COR-L47 (cell line): ENCODE data around the gene CYP39A1.
"Not testable (repeated sequence)": the region's sequence is repeated elsewhere in the genome, so short reads cannot be mapped to it uniquely, and the experiment has no call there.

ENCODE experiments used
- DNase-seq: peaks from one replicate; lab custom pipeline; 2025; lab: John Stamatoyannopoulos, UW

Gene CYP39A1

GRCh38 chr6:46648869-46649492 is 3.6 kb downstream of the CYP39A1 start:
- no peak for DNase-seq

DNA sequence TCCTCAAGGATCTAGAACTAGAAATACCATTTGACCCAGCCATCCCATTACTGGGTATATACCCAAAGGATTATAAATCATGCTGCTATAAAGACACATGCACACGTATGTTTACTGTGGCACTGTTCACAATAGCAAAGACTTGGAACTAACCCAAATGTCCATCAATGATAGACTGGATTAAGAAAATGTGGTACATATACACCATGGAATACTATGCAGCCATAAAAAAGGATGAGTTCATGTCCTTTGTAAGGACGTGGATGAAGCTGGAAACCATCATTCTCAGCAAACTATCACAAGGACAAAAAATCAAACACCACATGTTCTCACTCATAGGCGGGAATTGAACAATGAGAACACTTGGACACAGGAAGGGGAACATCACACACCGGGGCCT is 4.5 kb downstream of the CYP39A1 start:
- not testable (repeated sequence) for DNase-seq

DNA sequence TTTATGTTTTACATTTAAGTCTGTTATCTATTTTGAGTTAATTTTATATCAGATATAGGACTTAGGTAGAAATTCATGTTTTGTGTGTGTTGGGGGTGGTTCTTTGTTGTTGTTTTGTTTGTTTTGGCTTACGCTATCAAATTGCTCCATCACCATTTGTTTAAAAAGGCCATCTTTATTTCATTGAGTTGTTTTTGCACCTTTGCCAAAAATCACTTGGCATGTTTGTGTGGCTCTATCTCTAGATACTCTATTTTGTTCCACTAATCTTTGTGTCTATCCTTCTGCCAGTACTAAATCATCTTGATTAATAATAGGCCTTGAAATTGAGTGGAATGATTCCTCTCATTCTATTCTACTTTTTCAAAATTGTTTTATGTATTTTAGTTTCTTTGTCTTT is 7.4 kb downstream of the CYP39A1 start:
- no peak for DNase-seq

GRCh38 chr6:46642928-46643751 is 9.5 kb downstream of the CYP39A1 start:
- DNase-seq: no peak

- DNase-seq: no peak
Observed at GRCh38 chr6:46638650-46639049, 14.0 kb downstream of the CYP39A1 start.

GRCh38 chr6:46637933-46638332 is 14.7 kb downstream of the CYP39A1 start:
- no peak for DNase-seq

GRCh38 chr6:46637145-46637544 is 15.5 kb downstream of the CYP39A1 start:
- DNase-seq: no peak

- DNase-seq: no peak
Observed at GRCh38 chr6:46635462-46635861, 17.2 kb downstream of the CYP39A1 start.

- no peak for DNase-seq
Observed at GRCh38 chr6:46632053-46632452, 20.6 kb downstream of the CYP39A1 start.

GRCh38 chr6:46629691-46630090 is 22.9 kb downstream of the CYP39A1 start:
- no peak for DNase-seq

DNA sequence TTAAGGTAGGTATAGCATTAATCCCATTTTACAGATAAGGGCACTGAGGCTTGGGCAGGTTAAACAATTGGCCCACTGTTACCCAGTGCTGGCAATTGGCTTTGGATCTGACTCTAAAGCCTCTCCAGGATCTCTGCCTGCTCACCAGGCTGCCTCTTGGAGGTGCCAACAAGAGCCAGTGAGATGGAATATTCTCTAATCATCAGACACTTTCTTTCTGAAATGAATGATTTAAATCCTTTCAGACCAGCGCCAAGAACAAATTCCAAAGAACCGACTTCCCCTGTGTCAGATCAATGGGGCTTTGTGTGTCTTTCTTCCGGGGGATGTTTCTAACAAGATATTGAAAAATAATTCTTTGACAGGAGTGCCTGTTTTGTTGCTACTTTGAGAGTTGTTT is 23.6 kb downstream of the CYP39A1 start:
- DNase-seq: no peak

GRCh38 chr6:46628498-46628897 is 24.1 kb downstream of the CYP39A1 start:
- no peak for DNase-seq

- no peak for DNase-seq
Observed at GRCh38 chr6:46626976-46627375, 25.6 kb downstream of the CYP39A1 start.

- no peak for DNase-seq
Observed at GRCh38 chr6:46626228-46626909, 26.2 kb downstream of the CYP39A1 start.

DNA sequence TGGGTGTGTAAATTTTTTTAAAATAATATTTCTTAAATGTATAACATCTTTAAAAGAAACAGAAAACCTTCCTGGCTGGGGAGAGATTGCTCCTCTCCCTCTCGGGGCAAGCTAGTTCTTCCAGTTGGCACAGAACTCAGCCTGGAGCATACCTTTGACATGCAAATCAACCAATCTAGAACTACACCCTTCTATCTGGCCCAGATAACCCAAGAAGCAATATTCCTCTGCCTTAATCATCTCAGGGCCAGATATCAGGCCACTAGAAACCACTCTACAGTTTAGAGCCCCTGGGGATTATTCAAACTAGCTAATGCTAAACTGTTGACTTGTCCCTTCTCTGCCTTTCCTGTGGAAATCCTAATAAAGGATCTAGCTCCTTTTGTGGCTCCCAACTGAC is 33.9 kb downstream of the CYP39A1 start:
- no peak for DNase-seq

DNA sequence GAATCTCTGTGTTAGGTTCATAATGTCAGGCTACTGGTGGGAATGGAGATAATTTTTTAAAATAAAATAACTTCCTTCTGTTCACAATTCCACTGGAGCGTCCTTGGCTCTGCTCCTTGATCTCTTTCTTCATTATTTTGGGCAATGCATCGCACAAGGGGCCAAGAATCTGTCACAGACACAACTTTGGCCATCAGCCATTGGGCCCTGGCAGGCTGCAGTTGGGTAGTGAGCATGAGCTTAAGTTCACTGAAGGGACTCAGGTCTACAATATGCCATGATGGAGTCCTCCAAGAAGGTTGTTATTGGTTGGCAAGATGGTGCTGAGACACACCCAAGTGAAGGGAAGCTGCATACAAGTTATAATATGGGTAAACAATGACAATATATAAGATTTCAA is 40.0 kb downstream of the CYP39A1 start:
- DNase-seq: no peak

DNA sequence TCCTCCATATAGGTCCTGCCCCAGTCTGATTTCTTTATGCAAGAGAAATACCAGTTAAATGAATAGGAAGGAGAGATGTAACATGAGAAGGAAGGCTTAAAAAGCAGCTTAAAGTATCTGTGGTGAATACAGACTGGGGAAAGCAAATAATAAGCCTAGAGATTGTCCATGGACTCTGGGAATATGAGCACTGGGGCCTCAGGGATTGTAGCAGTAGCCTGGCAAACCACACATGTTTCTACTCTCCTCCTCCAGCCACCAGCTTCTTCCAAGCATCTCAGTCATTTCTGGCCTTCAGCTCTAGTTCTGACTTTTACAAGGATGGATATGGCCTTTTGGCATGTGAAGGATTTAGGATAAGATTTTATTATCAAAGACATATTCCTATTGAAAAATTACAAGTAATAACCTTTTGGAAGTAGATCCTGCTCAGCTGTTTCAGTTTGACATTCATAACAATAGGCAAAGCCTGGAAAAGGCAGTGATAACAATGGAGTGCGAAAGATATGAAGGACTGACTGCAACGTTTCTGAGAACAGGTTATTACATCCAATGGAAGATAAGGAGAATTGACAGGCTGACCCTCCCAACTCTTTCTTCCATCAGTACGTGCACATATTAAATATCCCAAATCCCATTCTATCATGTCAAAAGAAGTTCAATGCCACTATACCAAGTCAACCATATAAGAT is 41.6 kb downstream of the CYP39A1 start:
- no peak for DNase-seq

DNA sequence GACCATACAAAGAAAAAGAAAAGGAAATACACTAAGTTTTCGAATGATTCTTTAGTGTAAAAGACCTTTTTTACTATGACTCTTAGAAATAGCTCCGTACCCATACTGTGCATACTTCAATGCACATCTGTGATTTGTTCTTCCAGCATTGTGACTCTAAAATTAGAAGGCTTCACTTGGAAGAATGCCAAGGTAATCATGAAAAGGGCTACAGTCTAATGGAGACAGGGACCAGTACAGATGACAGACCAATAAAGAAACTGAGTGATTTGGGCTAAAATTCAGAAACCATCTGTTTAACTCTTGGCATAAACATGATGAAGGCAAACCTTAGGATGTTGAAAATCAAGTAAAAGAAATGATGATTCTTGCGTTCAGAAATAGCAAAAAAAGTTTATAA is 46.3 kb downstream of the CYP39A1 start:
- peak; percentile 60 for DNase-seq

GRCh38 chr6:46605091-46605797 is 47.4 kb downstream of the CYP39A1 start:
- no peak for DNase-seq

DNA sequence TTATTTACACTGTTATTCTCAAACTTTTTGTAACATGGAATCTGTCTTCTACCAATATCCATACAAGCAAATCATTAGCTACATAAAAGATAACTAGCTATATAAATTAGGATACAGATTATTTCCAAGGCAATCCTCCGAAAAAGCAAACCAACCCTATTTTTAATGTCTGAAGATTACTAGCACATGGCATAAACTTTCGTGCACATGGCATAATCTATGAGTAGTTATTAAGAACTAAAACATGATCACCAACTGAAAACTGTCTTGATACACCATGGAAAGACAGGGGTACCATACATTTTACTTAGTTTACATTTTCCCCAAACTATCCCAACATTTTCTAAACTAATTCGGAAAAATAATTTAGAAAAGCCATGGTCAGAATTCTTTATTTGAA is 54.4 kb downstream of the CYP39A1 start:
- DNase-seq: no peak

GRCh38 chr6:46592740-46593139 is 59.9 kb downstream of the CYP39A1 start:
- no peak for DNase-seq

DNA sequence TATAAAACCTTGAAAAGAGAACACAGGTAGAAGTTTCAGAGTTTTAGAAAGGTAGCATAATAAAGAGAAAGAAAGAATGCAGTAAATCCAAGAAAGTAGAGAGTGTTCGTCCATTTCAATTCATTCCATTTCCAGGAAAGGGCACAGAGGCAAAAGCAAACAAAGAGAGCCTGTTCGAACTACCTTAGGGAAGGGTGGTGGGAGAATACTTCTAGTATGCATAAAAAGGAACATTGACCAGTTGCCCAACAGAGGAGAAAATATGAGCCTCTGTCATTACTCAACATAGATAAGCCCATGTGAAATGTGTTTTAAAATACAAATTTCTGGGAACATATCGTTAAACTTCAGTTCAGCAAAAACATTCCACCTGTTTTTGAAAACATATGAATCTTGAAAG is 60.6 kb downstream of the CYP39A1 start:
- DNase-seq: no peak
